ENCODE data around the gene ADCY7.

ADCY7 gene

DNA sequence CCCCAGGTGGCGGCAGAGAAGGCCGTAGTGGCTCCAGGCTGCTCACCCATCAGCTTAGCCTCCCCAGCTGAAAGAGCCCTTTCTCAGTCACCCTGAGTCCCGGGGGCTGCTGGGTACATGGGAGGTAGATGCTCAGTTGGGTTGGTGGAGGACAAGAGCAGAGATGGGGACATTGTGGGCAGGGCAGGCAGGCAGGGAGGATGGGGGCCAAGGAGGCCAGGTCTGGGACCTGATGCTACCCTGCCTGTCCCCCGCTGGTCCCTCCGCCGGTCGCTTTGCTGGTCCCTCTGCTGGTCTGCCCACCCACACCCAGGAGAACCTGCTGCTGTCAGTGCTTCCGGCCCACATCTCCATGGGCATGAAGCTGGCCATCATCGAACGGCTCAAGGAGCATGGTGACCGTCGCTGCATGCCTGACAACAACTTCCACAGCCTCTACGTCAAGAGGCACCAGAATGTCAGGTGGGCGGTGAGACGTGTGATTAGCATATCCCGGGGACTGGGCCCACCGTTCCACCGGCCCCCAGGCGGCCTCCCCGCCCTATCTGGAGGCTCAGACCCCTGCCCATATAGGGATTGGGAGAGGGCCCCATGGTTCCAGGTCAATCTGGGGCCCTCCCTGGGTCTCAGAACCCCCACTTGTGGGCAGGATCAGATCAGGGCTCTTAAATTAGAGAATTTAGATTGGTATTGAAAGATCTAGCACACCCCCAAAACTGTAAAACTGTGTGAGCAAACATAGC is 26.9 kb downstream of the ADCY7 start:
- no peak for TF ChIP-seq CTCF (IDR thresholded peaks at IDR 0.05; ENCODE audit: low read depth, low read length, missing control alignments)
- no peak overlapping the region for H3K4me3 ChIP-seq (replicated peaks; ENCODE audit: low read depth, low read length)
- no peak for DNase-seq (ENCODE audit: extremely low read depth, low read depth)

- no peak for DNase-seq (ENCODE audit: extremely low read depth, low read depth)
- H3K4me3 ChIP-seq (replicated peaks; ENCODE audit: low read depth, low read length) = no peak overlapping the region
- no peak for TF ChIP-seq CTCF (IDR thresholded peaks at IDR 0.05; ENCODE audit: low read depth, low read length, missing control alignments)
These were observed 27.9 kb downstream of the ADCY7 start for GRCh38 chr16:50293994-50294855.

GRCh38 chr16:50294955-50295354 is 28.6 kb downstream of the ADCY7 start:
- DNase-seq (ENCODE audit: extremely low read depth, low read depth) = no peak
- TF ChIP-seq CTCF (IDR thresholded peaks at IDR 0.05; ENCODE audit: low read depth, low read length, missing control alignments) = no peak
- H3K4me3 ChIP-seq (replicated peaks; ENCODE audit: low read depth, low read length) = no peak overlapping the region

DNA sequence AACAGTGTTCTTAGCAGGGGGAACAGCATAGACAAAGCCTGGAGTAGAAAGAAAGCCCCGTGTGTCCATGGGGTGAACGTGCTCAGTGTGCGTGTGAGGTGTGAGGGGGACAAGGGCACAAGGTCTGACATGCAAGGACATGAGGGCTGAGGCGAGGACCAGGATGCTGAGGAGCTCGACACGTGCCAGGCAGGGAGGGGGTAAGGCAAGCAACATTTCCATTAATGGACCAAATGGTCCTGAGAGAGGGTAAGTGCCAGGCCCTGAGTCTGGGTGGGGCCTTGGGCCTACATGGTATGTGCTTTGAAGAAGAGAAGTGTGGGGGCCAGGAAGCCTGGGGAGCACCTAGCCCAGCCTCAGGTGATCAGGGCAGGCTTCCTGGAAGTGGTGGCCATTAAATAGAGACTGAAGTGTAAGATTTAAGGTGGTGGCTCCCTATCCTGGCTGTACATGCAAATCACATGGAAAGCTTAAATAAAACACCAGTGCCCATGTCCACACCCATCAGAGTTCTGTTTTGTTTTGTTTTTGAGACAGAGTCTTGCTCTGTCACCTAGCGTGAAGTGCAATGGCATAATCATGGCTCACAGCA is 29.3 kb downstream of the ADCY7 start:
- no peak for DNase-seq (ENCODE audit: extremely low read depth, low read depth)
- TF ChIP-seq CTCF (IDR thresholded peaks at IDR 0.05; ENCODE audit: low read depth, low read length, missing control alignments) = no peak

DNA sequence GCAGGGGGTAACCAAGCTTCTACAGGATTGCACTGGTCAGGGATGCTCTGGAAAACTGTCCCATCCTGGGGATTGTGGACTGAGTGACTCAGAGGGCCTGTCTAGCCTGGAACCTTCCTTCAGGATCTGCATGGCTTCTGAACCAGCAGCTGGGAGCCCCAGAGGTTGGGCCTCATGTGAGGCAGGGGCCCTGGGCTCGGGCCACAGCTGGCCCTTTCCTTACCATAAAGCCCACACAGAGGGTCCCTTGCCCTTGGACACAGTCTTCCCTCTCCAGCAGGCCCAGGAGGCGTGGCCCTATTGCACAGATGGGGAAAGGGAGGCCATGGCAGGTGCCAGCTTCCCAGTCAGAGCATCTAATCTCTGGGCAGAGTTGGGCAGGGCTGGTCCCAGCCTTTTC is 30.5 kb downstream of the ADCY7 start:
- H3K4me3 ChIP-seq (replicated peaks; ENCODE audit: low read depth, low read length) = no peak overlapping the region
- no peak for TF ChIP-seq CTCF (IDR thresholded peaks at IDR 0.05; ENCODE audit: low read depth, low read length, missing control alignments)
- no peak for DNase-seq (ENCODE audit: extremely low read depth, low read depth)

More for the DNA sequence above, 29.3 kb downstream of the ADCY7 start:
- no peak overlapping the region for H3K4me3 ChIP-seq (replicated peaks; ENCODE audit: low read depth, low read length)

DNA sequence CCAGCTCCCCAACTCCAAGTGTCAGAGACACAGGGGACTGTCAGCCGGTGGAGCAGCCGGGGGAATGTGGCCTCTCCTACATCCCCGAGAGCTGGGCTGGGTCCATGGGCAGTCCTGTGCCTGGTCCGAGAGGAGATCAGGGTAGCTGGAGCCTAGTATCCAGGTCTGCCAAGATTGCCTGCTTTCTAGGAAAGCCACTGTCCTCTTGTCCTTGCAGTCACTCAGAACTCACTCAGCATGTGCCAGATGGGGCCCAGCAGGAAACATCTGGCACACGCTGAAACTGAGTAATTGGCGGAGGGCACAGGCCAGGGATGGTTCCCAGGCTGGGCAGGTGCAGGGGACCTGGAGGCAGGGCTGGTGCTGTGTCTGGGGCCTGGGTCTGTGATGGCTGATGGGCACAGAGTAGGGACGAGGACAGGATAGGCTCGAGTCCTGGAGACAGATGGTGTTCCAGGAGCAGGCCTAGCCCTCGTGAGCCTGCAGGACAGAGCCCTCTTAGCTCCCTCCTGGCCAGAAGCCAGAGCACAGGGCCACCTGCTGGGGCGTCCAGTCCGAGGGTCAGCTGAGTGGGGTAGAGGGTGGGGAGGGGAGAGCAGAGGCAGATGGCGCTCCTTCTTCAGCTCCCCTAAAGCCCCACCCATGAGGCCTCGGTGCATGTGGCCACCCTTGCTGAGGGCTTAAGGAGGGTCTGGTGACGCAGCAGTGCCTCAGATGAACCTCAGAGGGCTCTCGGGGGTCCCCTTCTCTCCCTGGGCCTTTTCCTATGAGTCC is 31.1 kb downstream of the ADCY7 start:
- H3K4me3 ChIP-seq (replicated peaks; ENCODE audit: low read depth, low read length) = no peak overlapping the region
- no peak for TF ChIP-seq CTCF (IDR thresholded peaks at IDR 0.05; ENCODE audit: low read depth, low read length, missing control alignments)
- DNase-seq (ENCODE audit: extremely low read depth, low read depth) = no peak
